HG03354 (cell line): Measurements from ENCODE around the gene QRICH2.
"Not testable (repeated sequence)": the region's sequence is repeated elsewhere in the genome, so short reads cannot be mapped to it uniquely, and the experiment has no call there.

Experiments used
- ATAC-seq: cut with Tn5 transposase; IDR thresholded peaks from one replicate; pipeline ENCODE4 v1.9.1; 2021; ENCODE audit warnings: mild to moderate bottlenecking; ENCODE audit not compliant: unreplicated experiment, poor library complexity, severe bottlenecking

The QRICH2 gene

GRCh38 chr17:76252040-76252954 is 55.8 kb downstream of the QRICH2 start:
- peak; percentile 67 for ATAC-seq

- ATAC-seq, result no peak
Measured at GRCh38 chr17:76251478-76252039, 56.5 kb downstream of the QRICH2 start.

- no peak for ATAC-seq
Measured at GRCh38 chr17:76250141-76250540, 57.9 kb downstream of the QRICH2 start.

- no peak for ATAC-seq
Measured at GRCh38 chr17:76248013-76248782, 59.9 kb downstream of the QRICH2 start.

GRCh38 chr17:76247304-76247703 is 60.8 kb downstream of the QRICH2 start:
- no peak for ATAC-seq

GRCh38 chr17:76246080-76247066 is 61.7 kb downstream of the QRICH2 start:
- ATAC-seq, result peak; percentile 92

GRCh38 chr17:76244721-76245120 is 63.4 kb downstream of the QRICH2 start:
- not testable (repeated sequence) for ATAC-seq

- no peak for ATAC-seq
Measured at GRCh38 chr17:76243826-76244679, 64.0 kb downstream of the QRICH2 start.

GRCh38 chr17:76241691-76242255 is 66.3 kb downstream of the QRICH2 start:
- no peak for ATAC-seq

- no peak for ATAC-seq
Measured at GRCh38 chr17:76241204-76241538, 66.9 kb downstream of the QRICH2 start.

GRCh38 chr17:76240461-76241203 is 67.4 kb downstream of the QRICH2 start, which contains the start of gene RNF157:
Gene RNF157 (minus strand): TSS chr17:76240493. CDS start chr17:76240240, 253 bp downstream.
- peak; percentile 72 for ATAC-seq

- ATAC-seq, result peak; percentile 17
Measured at GRCh38 chr17:76239538-76240274, 68.4 kb downstream of the QRICH2 start.

- no peak for ATAC-seq
Measured at GRCh38 chr17:76238847-76239537, 69.1 kb downstream of the QRICH2 start.

GRCh38 chr17:76237859-76238313 is 70.2 kb downstream of the QRICH2 start:
- ATAC-seq, result no peak

- no peak for ATAC-seq
Measured at GRCh38 chr17:76236603-76237002, 71.5 kb downstream of the QRICH2 start.

GRCh38 chr17:76235883-76236282 is 72.2 kb downstream of the QRICH2 start:
- no peak for ATAC-seq
